WTC11 (cell line): ENCODE measurements around the gene MACO1.

ENCODE experiments used
- CTCF ChIP-seq: fragments of 200-600 bp; IDR thresholded peaks from 2 replicates; pipeline ENCODE4 v1.8.0; 2022; ENCODE audit warnings: antibody characterized with exemption
- ZNF416 ChIP-seq: fragments of 250-450 bp; sonication (Bioruptor Pico); IDR thresholded peaks from 2 replicates; pipeline ENCODE4 v1.9.0; 2021; ENCODE audit warnings: mild to moderate bottlenecking, inconsistent platforms

GRCh38 chr1:25477448-25478034, 46.8 kb downstream of the MACO1 start:
- TF ChIP-seq ZNF416 (CRISPR knock-in tag) (no peak), CTCF (no peak)
